Neural progenitor cell (in vitro differentiated cells): ENCODE data around the gene CYP8B1. TPM values are rescaled to one million over a fixed set of nuclear protein-coding genes. Genes with fewer than 3 reads are reported as not detected.

ENCODE experiments used
- DNase-seq: peaks from one replicate; pipeline ENCODE4 v3.0.0-alpha.2; 2016; ENCODE audit warnings: low spot score
- H2AFZ ChIP-seq: fragments of 200-600 bp; sonication (generic); replicated peaks from 2 replicates; pipeline ENCODE4 v1.6.1; 2016; ENCODE audit warnings: antibody characterized with exemption
- H3F3A ChIP-seq: fragments of 200-600 bp; sonication (generic); 2 replicates; pipeline ENCODE4 v1.6.1; 2016; ENCODE audit warnings: antibody characterized with exemption, low read depth
- H3K27ac ChIP-seq: fragments of 200-600 bp; sonication (generic); 2 replicates; pipeline ENCODE4 v1.5.1; 2016; ENCODE audit warnings: mild to moderate bottlenecking
- H3K27me3 ChIP-seq: fragments of 200-600 bp; sonication (generic); 2 replicates; pipeline ENCODE4 v1.6.1; 2016; ENCODE audit warnings: mild to moderate bottlenecking, moderate library complexity
- H3K36me3 ChIP-seq: fragments of 200-600 bp; sonication (generic); 2 replicates; pipeline ENCODE4 v1.5.1; 2016
- H3K4me1 ChIP-seq: fragments of 200-600 bp; sonication (generic); 2 replicates; pipeline ENCODE4 v1.6.1; 2016; ENCODE audit warnings: mixed run types
- H3K4me2 ChIP-seq: fragments of 200-600 bp; sonication (generic); 2 replicates; pipeline ENCODE4 v1.6.1; 2016
- H3K4me3 ChIP-seq: fragments of 200-600 bp; sonication (generic); 2 replicates; pipeline ENCODE4 v1.5.1; 2016
- H3K79me2 ChIP-seq: fragments of 200-600 bp; sonication (generic); 2 replicates; pipeline ENCODE4 v1.6.1; 2016; ENCODE audit warnings: low read depth
- H3K9ac ChIP-seq: fragments of 200-600 bp; sonication (generic); 2 replicates; pipeline ENCODE4 v1.6.1; 2016
- H3K9me3 ChIP-seq: fragments of 200-600 bp; sonication (generic); 2 replicates; pipeline ENCODE4 v1.5.1; 2016; ENCODE audit warnings: low read depth
- H4K20me1 ChIP-seq: fragments of 200-600 bp; sonication (generic); 2 replicates; pipeline ENCODE4 v1.6.1; 2016; ENCODE audit warnings: low read depth
- H3K27ac Mint-ChIP-seq: 3 replicates; pipeline ENCODE4 v1.8.0; 2021; ENCODE audit warnings: mixed read lengths
- H3K27me3 Mint-ChIP-seq: 2 replicates; pipeline ENCODE4 v1.8.0; 2022; ENCODE audit warnings: low read depth, mild to moderate bottlenecking, inconsistent platforms, moderate library complexity, mixed read lengths; ENCODE audit not compliant: insufficient read depth
- H3K36me3 Mint-ChIP-seq: 3 replicates; pipeline ENCODE4 v1.8.0; 2021; ENCODE audit warnings: mixed read lengths
- H3K4me1 Mint-ChIP-seq: 3 replicates; pipeline ENCODE4 v1.8.0; 2021; ENCODE audit warnings: mixed read lengths
- H3K4me3 Mint-ChIP-seq: 3 replicates; pipeline ENCODE4 v1.8.0; 2021; ENCODE audit warnings: mild to moderate bottlenecking, moderate library complexity, mixed read lengths
- H3K9me3 Mint-ChIP-seq: 3 replicates; pipeline ENCODE4 v1.8.0; 2020; ENCODE audit warnings: mixed read lengths
- CTCF ChIP-seq: fragments of 200-600 bp; sonication (generic); IDR thresholded peaks from 2 replicates; pipeline ENCODE4 v1.5.1; 2017; ENCODE audit warnings: antibody characterized with exemption, mild to moderate bottlenecking
- EZH2 ChIP-seq: fragments of 200-600 bp; sonication (generic); IDR thresholded peaks from 2 replicates; pipeline ENCODE4 v1.6.1; 2017; ENCODE audit warnings: antibody characterized with exemption, mild to moderate bottlenecking, moderate library complexity
- EZH2phosphoT487 ChIP-seq: fragments of 200-600 bp; sonication (generic); IDR thresholded peaks from 2 replicates; pipeline ENCODE4 v1.6.1; 2017; ENCODE audit warnings: antibody characterized with exemption
- total RNA-seq: library from RNA; depleted of rRNA; stranded (reverse); fragments of >200 nt; gene quantifications from 2 replicates; pipeline ENCODE4 v1.2.3, GENCODE V29; 2015; ENCODE audit warnings: low replicate concordance

The CYP8B1 gene
- total RNA-seq, 1 donor from 2014 or later, result not detected

- Histone ChIP-seq H3K9ac (no peak overlapping the region), H2AFZ (no peak overlapping the region), H3K79me2 (no peaks in the 10 kb centered on the region), H3K36me3 (no peaks in the 10 kb centered on the region), H3K27ac (no peak overlapping the region), H3K4me2 (no peak overlapping the region), H3K4me3 (no peak overlapping the region), H4K20me1 (no peaks in the 10 kb centered on the region), H3K27me3 (no peaks in the 10 kb centered on the region), H3K4me1 (no peaks in the 10 kb centered on the region), H3K9me3 (no peaks in the 10 kb centered on the region), H3F3A (no peaks in the 10 kb centered on the region)
- Mint-ChIP-seq H3K27ac (no peak overlapping the region), H3K9me3 (peaks cover 3% of the 10 kb centered on the region), H3K36me3 (no peaks in the 10 kb centered on the region), H3K4me3 (no peak overlapping the region), H3K27me3 (no peaks in the 10 kb centered on the region), H3K4me1 (no peaks in the 10 kb centered on the region)
- DNase-seq, result no peak
- TF ChIP-seq CTCF (no peak), EZH2 (no peak), EZH2phosphoT487 (no peak)
These were observed 11.2 kb downstream of the CYP8B1 start for GRCh38 chr3:42864321-42864950.

GRCh38 chr3:42856544-42856943 lies 19.1 kb downstream of the CYP8B1 start:
- Mint-ChIP-seq H3K4me3 (no peak overlapping the region), H3K36me3 (no peaks in the 10 kb centered on the region), H3K27ac (no peak overlapping the region), H3K4me1 (peaks cover 10% of the 10 kb centered on the region), H3K9me3 (peaks cover 6% of the 10 kb centered on the region), H3K27me3 (peaks cover 3% of the 10 kb centered on the region)
- no peak overlapping the region for H2AFZ ChIP-seq
- H3K27me3 ChIP-seq, result no peaks in the 10 kb centered on the region
- H3K9me3 ChIP-seq, result no peaks in the 10 kb centered on the region
- H3K79me2 ChIP-seq, result no peaks in the 10 kb centered on the region
- no peak overlapping the region for H3K4me3 ChIP-seq
- H3K36me3 ChIP-seq, result no peaks in the 10 kb centered on the region
- no peak for TF ChIP-seq EZH2
- no peak for TF ChIP-seq EZH2phosphoT487
- TF ChIP-seq CTCF, result no peak
- H3K4me1 ChIP-seq, result no peaks in the 10 kb centered on the region
- no peak overlapping the region for H3K27ac ChIP-seq
- H4K20me1 ChIP-seq, result no peaks in the 10 kb centered on the region
- no peaks in the 10 kb centered on the region for H3F3A ChIP-seq
- DNase-seq, result no peak
- no peak overlapping the region for H3K9ac ChIP-seq
- H3K4me2 ChIP-seq, result no peak overlapping the region

GRCh38 chr3:42855547-42856380 lies 19.9 kb downstream of the CYP8B1 start:
- no peak for TF ChIP-seq EZH2
- no peak for TF ChIP-seq CTCF
- TF ChIP-seq EZH2phosphoT487, result no peak
- no peak overlapping the region for H3K4me2 ChIP-seq

More at GRCh38 chr3:42855547-42856380, 19.9 kb downstream of the CYP8B1 start:
- Mint-ChIP-seq H3K36me3 (no peaks in the 10 kb centered on the region), H3K27me3 (peaks cover 3% of the 10 kb centered on the region), H3K4me3 (no peak overlapping the region), H3K9me3 (peaks cover 6% of the 10 kb centered on the region), H3K4me1 (peaks cover 10% of the 10 kb centered on the region), H3K27ac (no peak overlapping the region)
- Histone ChIP-seq H3K9me3 (no peaks in the 10 kb centered on the region), H3K36me3 (no peaks in the 10 kb centered on the region), H3K27ac (no peak overlapping the region), H3K4me1 (no peaks in the 10 kb centered on the region), H2AFZ (no peak overlapping the region), H3F3A (no peaks in the 10 kb centered on the region), H3K9ac (no peak overlapping the region), H3K4me3 (no peak overlapping the region), H3K27me3 (no peaks in the 10 kb centered on the region), H4K20me1 (no peaks in the 10 kb centered on the region), H3K79me2 (no peaks in the 10 kb centered on the region)
- no peak for DNase-seq
